H1 (cell line): ENCODE data around the gene UBE2D2. TPM values are rescaled to one million over a fixed set of nuclear protein-coding genes. Genes with fewer than 3 reads are reported as not detected.

Experiments used
- CTCF ChIA-PET: fragments of 300-600 bp; sonication (Branson Sonifier 250); formaldehyde crosslinking; loops from one replicate; lab custom pipeline; 2021; ENCODE audit not compliant: partially characterized antibody; lab: Charles Lee
- POLR2A ChIA-PET: fragments of 300-600 bp; sonication (Branson Sonifier 250); formaldehyde crosslinking; loops from one replicate; lab custom pipeline; 2021; ENCODE audit warnings: inconsistent platforms; ENCODE audit not compliant: partially characterized antibody; lab: Charles Lee
- DNase-seq, 2 experiments: peaks; one replicate each; pipeline versions ENCODE4 v3.0.0 to v3.0.0-alpha.2; 2010 to 2022; ENCODE audit warnings: low spot score in 2 of 2, low read depth in 1 of 2, mixed read lengths in 1 of 2
- FAIRE-seq: peaks from 2 replicates; lab custom pipeline; 2011; peaks lifted over from hg19 to GRCh38; lab: Jason Lieb, UNC
- H2AFZ ChIP-seq: 2 replicates; pipeline ENCODE4 v1.8.1; 2012; ENCODE audit warnings: low read length, inconsistent platforms
- H2AK5ac ChIP-seq: 2 replicates; pipeline ENCODE4 v1.6.1; 2013; ENCODE audit warnings: low read depth, low read length
- H2BK120ac ChIP-seq: replicated peaks from 2 replicates; pipeline ENCODE3; 2013; ENCODE audit warnings: low read depth, low read length, inconsistent platforms
- H2BK12ac ChIP-seq: 2 replicates; pipeline ENCODE4 v1.6.1; 2013; ENCODE audit warnings: low read depth, low read length
- H2BK15ac ChIP-seq: 2 replicates; pipeline ENCODE4 v1.6.1; 2013; ENCODE audit warnings: low read length
- H2BK20ac ChIP-seq: 2 replicates; pipeline ENCODE4 v1.6.1; 2013; ENCODE audit warnings: low read length
- H2BK5ac ChIP-seq: 2 replicates; pipeline ENCODE4 v1.6.1; 2013; ENCODE audit warnings: low read depth, low read length
- H3K14ac ChIP-seq: 2 replicates; pipeline ENCODE4 v1.6.1; 2013; ENCODE audit warnings: inconsistent platforms; ENCODE audit not compliant: insufficient read length
- H3K18ac ChIP-seq: 2 replicates; pipeline ENCODE4 v1.6.1; 2013; ENCODE audit warnings: low read length; ENCODE audit errors: extremely low read depth
- H3K23ac ChIP-seq: 2 replicates; pipeline ENCODE4 v1.6.1; 2013; ENCODE audit warnings: inconsistent platforms; ENCODE audit not compliant: insufficient read length
- H3K23me2 ChIP-seq: 2 replicates; pipeline ENCODE4 v1.6.1; 2013; ENCODE audit warnings: low read depth, low read length
- H3K27ac ChIP-seq: 2 replicates; pipeline ENCODE4 v1.6.1; 2011; ENCODE audit warnings: low read depth, low read length, inconsistent platforms
- H3K27me3 ChIP-seq, 4 experiments: replicated peaks in 1 of 4; 1 replicate in 1 of 4; 2 replicates in 3 of 4; pipeline versions ENCODE4 v1.6.1 to v1.8.1; 2011 to 2013; ENCODE audit warnings: low read length in 3 of 4, mild to moderate bottlenecking in 3 of 4, inconsistent platforms in 2 of 4, mixed read lengths in 2 of 4, moderate library complexity in 1 of 4; ENCODE audit not compliant: control insufficient read depth in 3 of 4, insufficient read depth in 3 of 4; ENCODE audit errors: extremely low read depth in 1 of 4
- H3K36me3 ChIP-seq, 4 experiments: 2 replicates each; pipeline versions ENCODE4 v1.6.1 to v1.8.1; 2011 to 2013; ENCODE audit warnings: mild to moderate bottlenecking in 4 of 4, low read length in 3 of 4, moderate library complexity in 2 of 4, control low read depth in 1 of 4, inconsistent platforms in 1 of 4; ENCODE audit not compliant: insufficient read depth in 4 of 4, control insufficient read depth in 2 of 4
- H3K4ac ChIP-seq: replicated peaks from 2 replicates; pipeline ENCODE3; 2013; ENCODE audit warnings: low read length, low read depth, mixed read lengths, inconsistent platforms; ENCODE audit not compliant: insufficient read length
- H3K4me1 ChIP-seq, 4 experiments: replicated peaks in 1 of 4; 1 replicate in 1 of 4; 2 replicates in 3 of 4; pipeline versions ENCODE4 v1.6.1 to v1.8.1; 2011 to 2013; ENCODE audit warnings: low read length in 3 of 4, inconsistent platforms in 2 of 4, mixed read lengths in 1 of 4; ENCODE audit not compliant: insufficient read depth in 4 of 4, control insufficient read depth in 3 of 4
- H3K4me2 ChIP-seq, 2 experiments: 2 replicates each; pipeline versions ENCODE4 v1.6.1 to v1.8.1; 2011 to 2013; ENCODE audit warnings: low read depth in 2 of 2, low read length in 2 of 2, control low read depth in 1 of 2, inconsistent platforms in 1 of 2, mild to moderate bottlenecking in 1 of 2; ENCODE audit not compliant: insufficient read depth in 1 of 2
- H3K4me3 ChIP-seq, 4 experiments: fragments of 200-600, 300-600 bp in 1 of 4; sonication (generic), shearing (Covaris generic), sonication (Bioruptor Twin) in 1 of 4; 2 replicates each; pipeline versions ENCODE4 v1.5.1 to v1.8.1; 2011 to 2016; ENCODE audit warnings: low read length in 4 of 4, low read depth in 3 of 4, control low read depth in 2 of 4, inconsistent platforms in 2 of 4, mild to moderate bottlenecking in 2 of 4, mixed read lengths in 1 of 4, moderate library complexity in 1 of 4; ENCODE audit not compliant: insufficient read depth in 2 of 4; ENCODE audit errors: extremely low read depth in 1 of 4
- H3K56ac ChIP-seq: replicated peaks from 2 replicates; pipeline ENCODE3; 2013; ENCODE audit warnings: low read depth, mild to moderate bottlenecking, mixed read lengths, low read length, inconsistent platforms; ENCODE audit not compliant: insufficient read length
- H3K79me1 ChIP-seq: 2 replicates; pipeline ENCODE4 v1.6.1; 2013; ENCODE audit warnings: low read depth, low read length, control low read depth
- H3K79me2 ChIP-seq, 2 experiments: 2 replicates each; pipeline versions ENCODE4 v1.6.1 to v1.8.1; 2012 to 2013; ENCODE audit warnings: low read length in 2 of 2, mild to moderate bottlenecking in 2 of 2, inconsistent platforms in 1 of 2; ENCODE audit not compliant: insufficient read depth in 2 of 2, control insufficient read depth in 1 of 2
- H3K9ac ChIP-seq, 4 experiments: replicated peaks in 1 of 4; 1 replicate in 1 of 4; 2 replicates in 3 of 4; pipeline versions ENCODE4 v1.6.1 to v1.8.1; 2011 to 2013; ENCODE audit warnings: low read depth in 3 of 4, low read length in 3 of 4, control low read depth in 2 of 4, mild to moderate bottlenecking in 2 of 4, moderate library complexity in 2 of 4, inconsistent platforms in 1 of 4; ENCODE audit errors: extremely low read depth in 1 of 4
- H3K9me3 ChIP-seq, 2 experiments: 2 replicates each; pipeline versions ENCODE4 v1.6.1 to v1.8.1; 2012 to 2013; ENCODE audit warnings: mild to moderate bottlenecking in 2 of 2, moderate library complexity in 2 of 2, control low read depth in 1 of 2, inconsistent platforms in 1 of 2, low read depth in 1 of 2, low read length in 1 of 2, mixed read lengths in 1 of 2; ENCODE audit not compliant: insufficient read depth in 2 of 2
- H4K20me1 ChIP-seq, 2 experiments: replicated peaks in 1 of 2; 2 replicates each; pipeline versions ENCODE3 to v1.8.1; 2011 to 2013; ENCODE audit warnings: inconsistent platforms in 2 of 2, low read length in 2 of 2, mild to moderate bottlenecking in 1 of 2; ENCODE audit not compliant: insufficient read depth in 2 of 2, control insufficient read depth in 1 of 2
- H4K5ac ChIP-seq: 2 replicates; pipeline ENCODE4 v1.6.1; 2013; ENCODE audit warnings: low read length, low read depth, mixed read lengths, inconsistent platforms; ENCODE audit not compliant: insufficient read length
- H4K8ac ChIP-seq: 2 replicates; pipeline ENCODE4 v1.8.0; 2013; ENCODE audit warnings: mild to moderate bottlenecking, moderate library complexity, low read length, inconsistent platforms; ENCODE audit not compliant: insufficient read depth; ENCODE audit errors: extremely low read depth
- H4K91ac ChIP-seq: replicated peaks from 2 replicates; pipeline ENCODE3; 2013; ENCODE audit warnings: low read length, mixed read lengths, inconsistent platforms; ENCODE audit not compliant: insufficient read length
- ATF2 ChIP-seq: IDR thresholded peaks from 2 replicates; pipeline ENCODE4 v1.6.1; 2012; ENCODE audit warnings: low read length, inconsistent platforms
- POLR2A ChIP-seq, 2 experiments: IDR thresholded peaks; 1 replicate in 1 of 2; 2 replicates in 1 of 2; pipeline ENCODE4 v1.6.1; 2011; ENCODE audit warnings: low read depth in 2 of 2, low read length in 2 of 2, mild to moderate bottlenecking in 2 of 2; ENCODE audit errors: control extremely low read depth in 1 of 2
- WGBS, 2 experiments: shearing (Covaris generic) in 1 of 2; methylation state at CpG; one replicate each; pipeline versions ENCODE4 v1.1.6 to v1.1.7; 2013 to 2015; ENCODE audit warnings: low lambda C conversion rate in 2 of 2, mixed read lengths in 2 of 2, inconsistent platforms in 1 of 2, low coverage in 1 of 2, missing lambda C conversion rate in 1 of 2; ENCODE audit not compliant: insufficient replicate concordance in 2 of 2, insufficient coverage in 1 of 2, insufficient read length in 1 of 2; ENCODE audit errors: extremely low coverage in 1 of 2, missing lambda C conversion rate in 1 of 2; 5-methylcytosine and 5-hydroxymethylcytosine counted together
- polyA plus RNA-seq, 7 experiments: library from polyadenylated mRNA; depleted of rRNA in 3 of 7; stranded (reverse) in 5 of 7; unstranded in 2 of 7; fragments of >200 nt in 5 of 7; fragments of 200-250 nt in 2 of 7; gene quantifications; 1 replicate in 5 of 7; 2 replicates in 1 of 7; 4 replicates in 1 of 7; pipeline versions ENCODE4 v1.2.1 to v1.2.3, GENCODE V29; 2011 to 2013; ENCODE audit warnings: missing spikeins in 2 of 7, mixed read lengths in 2 of 7
- total RNA-seq: library from RNA; stranded (reverse); fragmentation: NEBNext Ultra II Directional; extraction: Animal tissue kit (Norgen Biotek cat#: 25700); gene quantifications from 2 replicates; pipeline ENCODE4 v1.2.1, GENCODE V29; 2021

UBE2D2 gene
- total and polyA plus RNA-seq, 2 of the 8 experiments (the other 6 are each of a cell fraction or from before 2014, with no cell fraction given) = 66.9 to 203 TPM

- Histone ChIP-seq H2BK20ac (no peak overlapping the region), H2AK5ac (no peak overlapping the region), H3K23ac (no peak overlapping the region), H3K27me3 (no peaks in the 10 kb centered on the region)
- CTCF ChIA-PET = interaction anchor here (0.6 to 1.9 kb wide), 4 partner anchors 10 to 374 kb away, joined by 3 read pairs; partner anchors contain the start of gene STING1
- FAIRE-seq = no peak
- no peak for TF ChIP-seq ATF2
- 0 out of 3 replicates have a peak, but pooled peaks of 1 of the 2 experiments have one; percentile 3 for TF ChIP-seq POLR2A (IDR thresholded peaks at IDR 0.05; ENCODE audit: control extremely low read depth in 1 of 2, low read depth in 2 of 2, low read length in 2 of 2)
- TF ChIP-seq, all 59 proteins: peak for 1
- peaks cover 26 to 93% of the 10 kb centered on the region in 2 experiments for H3K79me2 ChIP-seq
- no peak overlapping the region for H4K91ac ChIP-seq
- H3K56ac ChIP-seq = no peak overlapping the region
- no peak overlapping the region for H3K9ac ChIP-seq
- H3K27ac ChIP-seq = no peak overlapping the region
- POLR2A ChIA-PET = interaction anchor here (0.7 to 2.1 kb wide), 7 partner anchors 9 to 684 kb away, joined by 3 to 9 read pairs (median 3); partner anchors contain the start of gene UBE2D2
- H3K36me3 ChIP-seq = peaks cover 0 to 27% (median 3%) of the 10 kb centered on the region in 4 experiments; a peak in 3 of 8 replicates
- no peak overlapping the region for H3K14ac ChIP-seq
- no peak overlapping the region for H2BK120ac ChIP-seq
- no peak overlapping the region for H3K4me3 ChIP-seq
- WGBS, 2 experiments = 94% methylated on average over 2 of the region's 2 CpGs; no CpG with 5 or more reads in 1 of the 2 experiments
- no peak overlapping the region for H2BK5ac ChIP-seq
- no peak overlapping the region for H3K4me2 ChIP-seq
- H3K18ac ChIP-seq = no peak overlapping the region
- H2AFZ ChIP-seq = no peak overlapping the region
- no peak overlapping the region for H2BK15ac ChIP-seq
- no peak overlapping the region for H4K5ac ChIP-seq
- peaks cover 15 to 18% of the 10 kb centered on the region in 2 experiments for H4K20me1 ChIP-seq
- H4K8ac ChIP-seq = no peak overlapping the region
- H3K23me2 ChIP-seq = no peaks in the 10 kb centered on the region
- peaks cover 2% of the 10 kb centered on the region for H3K79me1 ChIP-seq
- H3K4ac ChIP-seq = no peak overlapping the region
- no peaks in the 10 kb centered on the region; a peak in 3 of 7 replicates for H3K4me1 ChIP-seq
- H3K9me3 ChIP-seq = no peaks in the 10 kb centered on the region
- DNase-seq = no peak
- no peak overlapping the region for H2BK12ac ChIP-seq
Measured at GRCh38 chr5:139569270-139569955, 8.3 kb downstream of the UBE2D2 start.
